ENCODE data around the gene HPX.

DNA sequence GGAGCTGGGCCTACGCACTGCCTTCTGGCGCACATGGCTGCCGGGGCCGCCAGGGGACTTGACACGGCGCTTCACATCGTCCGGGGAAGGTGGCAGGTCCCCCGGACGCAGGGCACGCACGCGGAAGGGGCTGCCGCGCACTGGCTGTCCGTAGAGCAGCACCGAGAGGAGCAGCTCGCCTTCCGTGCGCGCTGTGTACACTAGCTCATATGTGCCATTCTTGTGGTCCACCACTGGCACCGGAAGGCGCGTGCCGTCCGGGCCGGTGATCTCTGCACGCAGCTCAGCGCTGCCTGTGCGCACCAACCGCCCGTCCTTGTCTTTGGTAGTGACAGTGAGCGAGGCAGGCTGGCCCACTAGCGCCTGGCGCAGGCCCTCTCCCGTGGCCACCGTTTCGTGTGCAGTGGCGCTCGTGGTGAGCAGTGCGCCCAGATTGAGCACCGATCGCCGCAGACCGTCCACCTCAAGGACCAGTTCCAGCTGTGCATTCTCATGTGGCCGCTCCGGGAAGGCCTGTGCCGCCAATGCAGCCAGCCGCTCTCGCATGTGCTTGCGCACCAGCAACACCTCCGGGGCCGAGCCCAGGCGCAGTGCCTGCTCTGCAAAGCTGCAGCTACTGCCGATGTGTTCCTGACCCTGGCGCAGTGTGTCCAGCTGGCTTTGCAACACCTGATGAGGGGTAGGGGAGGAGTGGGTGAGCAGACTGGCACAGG, 15.7 kb upstream of the HPX start:
- TF ChIP-seq POLR2A (IDR thresholded peaks at IDR 0.05; ENCODE audit: low read depth, low read length) = no peak
- no peak for TF ChIP-seq BHLHE40 (IDR thresholded peaks at IDR 0.05; ENCODE audit: low read depth, low read length)
- TF ChIP-seq RCOR1 (IDR thresholded peaks at IDR 0.05; ENCODE audit: insufficient replicate concordance, low read length) = no peak
- no peak for TF ChIP-seq CTCF (conservative IDR thresholded peaks at IDR 0.05; ENCODE audit: low read depth, low read length)
- TF ChIP-seq RAD21 (IDR thresholded peaks at IDR 0.05; ENCODE audit: low read length) = no peak
- TF ChIP-seq CEBPB (IDR thresholded peaks at IDR 0.05; ENCODE audit: low read depth, low read length) = no peak
- TF ChIP-seq NFE2L2 (IDR thresholded peaks at IDR 0.05; ENCODE audit: low read depth, low read length) = no peak
- TF ChIP-seq CHD1 (IDR thresholded peaks at IDR 0.05; ENCODE audit: low read depth, low read length) = no peak
- TF ChIP-seq ELK1 (IDR thresholded peaks at IDR 0.05; ENCODE audit: borderline replicate concordance, low read depth, low read length) = no peak
- TF ChIP-seq FOS (IDR thresholded peaks at IDR 0.05; ENCODE audit: low read depth, low read length) = no peak
- TF ChIP-seq, protein P1, sequence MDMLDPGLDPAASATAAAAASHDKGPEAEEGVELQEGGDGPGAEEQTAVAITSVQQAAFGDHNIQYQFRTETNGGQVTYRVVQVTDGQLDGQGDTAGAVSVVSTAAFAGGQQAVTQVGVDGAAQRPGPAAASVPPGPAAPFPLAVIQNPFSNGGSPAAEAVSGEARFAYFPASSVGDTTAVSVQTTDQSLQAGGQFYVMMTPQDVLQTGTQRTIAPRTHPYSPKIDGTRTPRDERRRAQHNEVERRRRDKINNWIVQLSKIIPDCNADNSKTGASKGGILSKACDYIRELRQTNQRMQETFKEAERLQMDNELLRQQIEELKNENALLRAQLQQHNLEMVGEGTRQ (IDR thresholded peaks at IDR 0.05; ENCODE audit: low read depth, low read length) = no peak
- no peak for TF ChIP-seq MXI1 (IDR thresholded peaks at IDR 0.05; ENCODE audit: borderline replicate concordance, low read depth, low read length)
